Trophoblast cell (in vitro differentiated cells and primary cell): ENCODE measurements around the gene APCDD1L.

ENCODE experiments used
- DNase-seq, 2 donors: peaks; one replicate each; pipeline ENCODE4 v3.0.0-alpha.2; 2016
- H2AFZ ChIP-seq: 2 replicates; pipeline ENCODE4 v1.6.1; 2013; ENCODE audit warnings: low read length, moderate library complexity, mild to moderate bottlenecking; ENCODE audit not compliant: insufficient read depth, poor library complexity
- H2AK5ac ChIP-seq: 2 replicates; pipeline ENCODE4 v1.6.1; 2013; ENCODE audit warnings: mild to moderate bottlenecking, low read length
- H2BK120ac ChIP-seq: 2 replicates; pipeline ENCODE4 v1.6.1; 2013; ENCODE audit warnings: low read length, mild to moderate bottlenecking, moderate library complexity; ENCODE audit not compliant: insufficient read depth, poor library complexity
- H2BK12ac ChIP-seq: 2 replicates; pipeline ENCODE4 v1.6.1; 2013; ENCODE audit warnings: mild to moderate bottlenecking, low read length, moderate library complexity
- H2BK5ac ChIP-seq: 2 replicates; pipeline ENCODE4 v1.6.1; 2013; ENCODE audit warnings: low read length, low read depth, moderate library complexity, mild to moderate bottlenecking; ENCODE audit not compliant: poor library complexity
- H3K14ac ChIP-seq: 2 replicates; pipeline ENCODE4 v1.6.1; 2013; ENCODE audit warnings: mild to moderate bottlenecking, low read length
- H3K18ac ChIP-seq: 2 replicates; pipeline ENCODE4 v1.6.1; 2013; ENCODE audit warnings: mild to moderate bottlenecking, low read length
- H3K23ac ChIP-seq: 2 replicates; pipeline ENCODE4 v1.6.1; 2013; ENCODE audit warnings: low read length
- H3K27ac ChIP-seq: 2 replicates; pipeline ENCODE4 v1.5.1; 2013; ENCODE audit warnings: low read depth, mild to moderate bottlenecking, inconsistent platforms, low read length, moderate library complexity
- H3K27me3 ChIP-seq: 2 replicates; pipeline ENCODE4 v1.6.1; 2013; ENCODE audit warnings: inconsistent platforms, mild to moderate bottlenecking, low read length, moderate library complexity; ENCODE audit not compliant: insufficient read depth
- H3K36me3 ChIP-seq, 2 experiments: 1 replicate in 1 of 2; 2 replicates in 1 of 2; pipeline ENCODE4 v1.6.1; 2013; ENCODE audit warnings: low read length in 2 of 2, mild to moderate bottlenecking in 2 of 2, moderate library complexity in 1 of 2; ENCODE audit not compliant: insufficient read depth in 2 of 2, control insufficient read depth in 1 of 2
- H3K4ac ChIP-seq: 2 replicates; pipeline ENCODE4 v1.6.1; 2013; ENCODE audit warnings: low read depth, mild to moderate bottlenecking, low read length, moderate library complexity
- H3K4me1 ChIP-seq, 2 experiments: 1 replicate in 1 of 2; 2 replicates in 1 of 2; pipeline ENCODE4 v1.6.1; 2013; ENCODE audit warnings: low read length in 2 of 2, mild to moderate bottlenecking in 2 of 2, moderate library complexity in 1 of 2; ENCODE audit not compliant: insufficient read depth in 2 of 2, control insufficient read depth in 1 of 2
- H3K4me2 ChIP-seq: 2 replicates; pipeline ENCODE4 v1.6.1; 2013; ENCODE audit warnings: inconsistent platforms, mild to moderate bottlenecking, low read length, moderate library complexity
- H3K4me3 ChIP-seq: 2 replicates; pipeline ENCODE4 v1.5.1; 2013; ENCODE audit warnings: mild to moderate bottlenecking, low read depth, low read length, inconsistent platforms
- H3K79me1 ChIP-seq: one replicate; pipeline ENCODE4 v1.6.1; 2013; ENCODE audit warnings: low read length
- H3K79me2 ChIP-seq: 2 replicates; pipeline ENCODE4 v1.6.1; 2013; ENCODE audit warnings: low read length, mild to moderate bottlenecking; ENCODE audit not compliant: control insufficient read depth, insufficient read depth, poor library complexity
- H3K9ac ChIP-seq: 2 replicates; pipeline ENCODE4 v1.6.1; 2013; ENCODE audit warnings: mild to moderate bottlenecking, low read length
- H3K9me3 ChIP-seq: 2 replicates; pipeline ENCODE4 v1.6.1; 2013; ENCODE audit warnings: low read depth, mild to moderate bottlenecking, control low read depth, inconsistent platforms, low read length; ENCODE audit not compliant: insufficient read depth
- H4K12ac ChIP-seq: 2 replicates; pipeline ENCODE4 v1.6.1; 2013; ENCODE audit warnings: low read depth, mild to moderate bottlenecking, low read length, moderate library complexity
- H4K8ac ChIP-seq: 2 replicates; pipeline ENCODE4 v1.6.1; 2013; ENCODE audit warnings: low read depth, mild to moderate bottlenecking, low read length, moderate library complexity
- H4K91ac ChIP-seq: one replicate; pipeline ENCODE4 v1.6.1; 2013; ENCODE audit warnings: low read depth, mild to moderate bottlenecking, low read length, moderate library complexity
- WGBS: extraction: QIAGEN DNeasy Blood & Tissue Kit; methylation state at CpG from one replicate; pipeline ENCODE4 v1.1.7; 2013; ENCODE audit warnings: missing lambda C conversion rate; ENCODE audit not compliant: insufficient read length, insufficient coverage; ENCODE audit errors: extremely low coverage; 5-methylcytosine and 5-hydroxymethylcytosine counted together

APCDD1L gene

GRCh38 chr20:58521763-58522162, 6.6 kb upstream of the APCDD1L start:
- Histone ChIP-seq H3K18ac (no peak overlapping the region), H2BK12ac (no peak overlapping the region), H3K23ac (no peak overlapping the region), H3K14ac (no peak overlapping the region), H3K36me3 (no peaks in the 10 kb centered on the region), H2BK5ac (no peak overlapping the region), H3K4ac (no peak overlapping the region), H3K9ac (no peak overlapping the region), H3K79me2 (no peaks in the 10 kb centered on the region), H3K27ac (no peak overlapping the region), H2AFZ (no peak overlapping the region), H3K9me3 (peaks cover 10% of the 10 kb centered on the region), H2AK5ac (no peak overlapping the region), H4K8ac (no peak overlapping the region), H4K91ac (no peak overlapping the region), H3K4me1 (no peaks in the 10 kb centered on the region), H3K79me1 (no peaks in the 10 kb centered on the region), H3K4me3 (no peak overlapping the region), H2BK120ac (no peak overlapping the region), H3K27me3 (no peaks in the 10 kb centered on the region), H3K4me2 (no peak overlapping the region), H4K12ac (no peak overlapping the region)
- no CpG with 5 or more reads among the region's 10 CpGs for WGBS
- no peak for DNase-seq

GRCh38 chr20:58519940-58520712, 4.9 kb upstream of the APCDD1L start:
- no CpG with 5 or more reads among the region's 5 CpGs for WGBS
- Histone ChIP-seq H4K12ac (no peak overlapping the region), H2AK5ac (no peak overlapping the region), H3K4ac (no peak overlapping the region), H3K27ac (no peak overlapping the region), H2AFZ (no peak overlapping the region), H2BK120ac (no peak overlapping the region), H3K4me3 (no peak overlapping the region), H3K4me2 (no peak overlapping the region), H2BK5ac (no peak overlapping the region), H3K18ac (no peak overlapping the region), H3K4me1 (peaks cover 0 to 3% of the 10 kb centered on the region in 2 experiments), H3K14ac (no peak overlapping the region), H2BK12ac (no peak overlapping the region), H3K79me2 (no peaks in the 10 kb centered on the region), H4K91ac (no peak overlapping the region), H3K9ac (no peak overlapping the region), H3K79me1 (no peaks in the 10 kb centered on the region), H3K27me3 (peaks cover 10% of the 10 kb centered on the region), H3K9me3 (peaks cover 8% of the 10 kb centered on the region), H3K36me3 (no peaks in the 10 kb centered on the region), H3K23ac (no peak overlapping the region), H4K8ac (no peak overlapping the region)
- no peak for DNase-seq

GRCh38 chr20:58518896-58519593, 3.8 kb upstream of the APCDD1L start:
- Histone ChIP-seq H2AK5ac (no peak overlapping the region), H3K14ac (no peak overlapping the region), H3K36me3 (no peaks in the 10 kb centered on the region), H3K4me1 (peaks cover 5 to 11% of the 10 kb centered on the region in 2 experiments), H3K23ac (no peak overlapping the region), H2BK120ac (no peak overlapping the region), H3K4me2 (no peak overlapping the region), H4K12ac (no peak overlapping the region), H4K91ac (no peak overlapping the region), H3K79me1 (no peaks in the 10 kb centered on the region), H2BK5ac (no peak overlapping the region), H3K9me3 (peaks cover 3% of the 10 kb centered on the region), H2AFZ (no peak overlapping the region), H3K27ac (no peak overlapping the region), H2BK12ac (no peak overlapping the region), H3K4ac (no peak overlapping the region), H3K9ac (no peak overlapping the region), H3K18ac (no peak overlapping the region), H3K4me3 (no peak overlapping the region), H3K27me3 (peaks cover 21% of the 10 kb centered on the region), H4K8ac (no peak overlapping the region), H3K79me2 (no peaks in the 10 kb centered on the region)
- no peak for DNase-seq
- WGBS, result no CpG with 5 or more reads among the region's 7 CpGs

- no CpG with 5 or more reads among the region's 11 CpGs for WGBS
- H2BK12ac ChIP-seq, result no peak overlapping the region
- H4K91ac ChIP-seq, result no peak overlapping the region
- no peak overlapping the region for H4K12ac ChIP-seq
- H2BK120ac ChIP-seq, result no peak overlapping the region
- H2AFZ ChIP-seq, result no peak overlapping the region
- peaks cover 3% of the 10 kb centered on the region for H3K9me3 ChIP-seq
- peaks cover 27% of the 10 kb centered on the region for H3K27me3 ChIP-seq
- H2AK5ac ChIP-seq, result no peak overlapping the region
- H2BK5ac ChIP-seq, result no peak overlapping the region
- H3K36me3 ChIP-seq, result no peaks in the 10 kb centered on the region
- H3K4me2 ChIP-seq, result no peak overlapping the region
- no peak overlapping the region for H4K8ac ChIP-seq
- DNase-seq, result no peak
- no peak overlapping the region for H3K4ac ChIP-seq
- no peak overlapping the region for H3K23ac ChIP-seq
- H3K79me2 ChIP-seq, result no peaks in the 10 kb centered on the region
- no peak overlapping the region for H3K4me3 ChIP-seq
- H3K27ac ChIP-seq, result no peak overlapping the region
- no peak overlapping the region for H3K9ac ChIP-seq
- H3K4me1 ChIP-seq, result peaks cover 5 to 11% of the 10 kb centered on the region in 2 experiments
- H3K18ac ChIP-seq, result no peak overlapping the region
- no peaks in the 10 kb centered on the region for H3K79me1 ChIP-seq
- H3K14ac ChIP-seq, result no peak overlapping the region
These were observed 3.2 kb upstream of the APCDD1L start for GRCh38 chr20:58518387-58518786.
